GM20431 (cell line): Measurements from ENCODE around the gene PRAMEF2.
"Not testable (repeated sequence)": the region's sequence is repeated elsewhere in the genome, so short reads cannot be mapped to it uniquely, and the experiment has no call there.

Experiments used
- in situ Hi-C: fragments of 300-500 bp; cut with MseI, MboI; formaldehyde crosslinking; loops from one replicate; pipeline ENCODE4 v1.15.0; 2020; ENCODE audit warnings: low sequenced_read_pairs; ENCODE audit not compliant: unreplicated experiment

Gene PRAMEF2

DNA sequence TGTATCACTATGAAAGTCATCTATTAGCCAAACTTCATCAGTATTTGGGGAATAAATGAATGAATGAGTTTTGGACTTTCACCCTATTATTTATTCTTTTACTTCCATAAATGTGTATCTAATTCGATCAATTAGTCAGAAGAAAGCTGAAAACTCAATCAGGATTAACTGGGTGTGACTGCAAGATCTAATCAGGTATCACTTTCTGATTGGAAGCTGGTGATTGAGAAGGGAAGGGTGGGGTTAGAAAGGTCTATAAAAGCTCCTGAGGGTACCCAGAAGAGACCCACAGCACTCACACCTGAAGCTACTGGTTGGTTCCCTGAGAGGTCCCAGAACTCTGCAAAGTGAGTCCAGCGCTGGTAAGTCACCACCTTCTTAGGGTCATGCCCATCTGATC lies at the start of gene PRAMEF2:
TSS of gene PRAMEF2 (plus strand) at position 301 of the 400 bp plus-strand sequence. CDS start 1,924 bp downstream, outside the sequence.
- in situ Hi-C loops, result not testable (repeated sequence)

DNA sequence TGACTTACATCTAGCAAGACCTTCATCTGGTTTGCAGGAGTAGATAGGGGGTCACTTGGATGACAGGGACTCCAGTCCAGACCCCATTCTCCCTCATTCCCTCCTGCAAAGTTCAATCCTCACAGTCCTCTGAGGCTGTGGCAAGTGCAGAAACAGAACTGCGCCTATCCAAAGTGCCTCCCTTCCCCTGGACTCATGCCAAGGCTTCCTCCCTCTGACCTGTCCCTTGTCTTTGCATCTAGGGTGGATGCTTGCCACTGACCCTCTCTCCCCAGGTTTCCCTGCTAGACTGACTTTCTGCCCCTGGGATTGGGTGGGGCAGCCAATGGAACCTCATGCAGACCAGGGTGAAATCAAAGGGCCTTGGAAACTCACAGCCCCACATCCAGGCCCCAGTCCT lies 47.0 kb upstream of the PRAMEF2 start:
- in situ Hi-C loops, result no loop called here

- in situ Hi-C loops, result no loop called here
Observed at GRCh38 chr1:12810691-12811408, 46.0 kb upstream of the PRAMEF2 start.

DNA sequence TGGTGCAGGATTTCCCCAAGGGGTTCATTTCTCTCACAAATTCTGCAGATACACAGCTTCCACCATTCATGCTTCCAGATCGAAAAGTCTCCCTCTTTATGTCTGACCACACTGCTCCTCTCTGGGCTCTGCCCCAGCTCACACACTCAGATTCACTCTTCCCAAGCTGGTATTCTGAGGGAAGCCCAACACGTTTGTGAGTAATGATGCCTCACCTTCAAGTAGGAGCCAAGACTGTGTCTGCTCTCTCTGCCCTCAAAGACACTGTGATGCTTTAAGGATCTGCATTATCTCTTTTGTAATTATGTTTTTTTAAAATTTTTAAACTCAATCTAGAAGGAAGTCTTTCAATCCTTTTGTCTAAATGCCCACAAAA lies 45.5 kb upstream of the PRAMEF2 start:
- in situ Hi-C loops, result no loop called here

DNA sequence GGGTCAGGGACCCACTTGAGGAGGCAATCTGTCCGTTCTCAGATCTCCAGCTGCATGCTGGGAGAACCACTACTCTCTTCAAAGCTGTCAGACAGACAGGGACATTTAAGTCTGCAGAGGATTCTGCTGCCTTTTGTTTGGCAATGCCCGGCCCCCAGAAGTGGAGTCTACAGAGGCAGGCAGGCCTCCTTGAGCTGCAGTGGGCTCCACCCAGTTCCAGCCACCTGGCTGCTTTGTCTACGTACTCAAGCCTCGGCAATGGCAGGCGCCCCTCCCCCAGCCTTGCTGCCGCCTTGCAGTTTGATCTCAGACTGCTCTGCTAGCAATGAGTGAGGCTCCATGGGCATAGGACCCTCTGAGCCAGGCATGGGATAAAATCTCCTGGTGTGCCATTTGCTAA lies 37.8 kb upstream of the PRAMEF2 start:
- in situ Hi-C loops, result not testable (repeated sequence)

DNA sequence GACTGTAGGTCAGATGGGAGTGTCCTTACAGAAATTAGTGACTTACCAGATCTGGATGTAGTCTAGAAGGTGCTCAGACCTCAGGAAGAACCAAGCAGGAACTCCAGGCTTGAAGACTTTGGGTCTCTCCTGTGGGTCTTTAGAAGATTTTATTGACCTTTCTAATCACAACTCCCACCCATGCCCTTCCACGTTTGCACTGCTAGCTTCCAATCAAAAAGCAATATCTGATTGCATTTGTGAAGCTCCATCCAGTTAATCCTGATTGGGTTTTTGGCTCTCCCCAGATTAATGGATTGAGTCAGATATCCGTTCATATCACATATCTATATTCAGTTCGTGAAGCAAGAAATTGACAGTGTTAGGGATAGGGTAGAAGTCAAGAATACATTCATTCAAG lies 25.6 kb upstream of the PRAMEF2 start, which contains the start of gene PRAMEF11:
TSS of gene PRAMEF11 (minus strand) at position 101 of the 400 bp plus-strand sequence. CDS start 2,621 bp downstream, outside the sequence.
- in situ Hi-C loops, result not testable (repeated sequence)

GRCh38 chr1:12833251-12833650 lies 23.6 kb upstream of the PRAMEF2 start:
- in situ Hi-C loops, result not testable (repeated sequence)

- in situ Hi-C loops, result not testable (repeated sequence)
Observed at GRCh38 chr1:12848620-12849019, 8.3 kb upstream of the PRAMEF2 start, which contains the start of gene HNRNPCL1. TSS of gene HNRNPCL1 (minus strand) at chr1:12848720. CDS start at chr1:12848289, 431 bp downstream.

DNA sequence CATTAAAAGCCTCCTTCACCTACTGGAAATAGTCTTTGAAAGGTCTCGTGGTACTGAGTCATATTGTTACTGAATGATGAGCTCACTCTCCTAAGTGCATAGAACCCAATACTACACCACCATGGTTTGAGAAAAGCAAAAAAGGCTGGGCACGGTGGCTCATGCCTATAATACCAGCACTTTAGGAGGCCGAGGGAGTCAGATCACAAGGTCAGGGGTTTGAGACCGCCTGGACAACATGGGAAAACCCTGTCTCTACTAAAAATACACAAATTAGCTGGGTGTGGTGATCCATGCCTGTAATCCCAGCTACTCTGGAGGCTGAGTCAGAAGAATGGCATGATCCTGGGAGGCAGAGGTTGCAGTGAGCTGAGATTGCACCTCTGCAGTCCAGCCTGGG lies 5.1 kb upstream of the PRAMEF2 start:
- in situ Hi-C loops, result no loop called here

GRCh38 chr1:12863131-12863880 lies 6.4 kb downstream of the PRAMEF2 start:
- in situ Hi-C loops, result not testable (repeated sequence)

DNA sequence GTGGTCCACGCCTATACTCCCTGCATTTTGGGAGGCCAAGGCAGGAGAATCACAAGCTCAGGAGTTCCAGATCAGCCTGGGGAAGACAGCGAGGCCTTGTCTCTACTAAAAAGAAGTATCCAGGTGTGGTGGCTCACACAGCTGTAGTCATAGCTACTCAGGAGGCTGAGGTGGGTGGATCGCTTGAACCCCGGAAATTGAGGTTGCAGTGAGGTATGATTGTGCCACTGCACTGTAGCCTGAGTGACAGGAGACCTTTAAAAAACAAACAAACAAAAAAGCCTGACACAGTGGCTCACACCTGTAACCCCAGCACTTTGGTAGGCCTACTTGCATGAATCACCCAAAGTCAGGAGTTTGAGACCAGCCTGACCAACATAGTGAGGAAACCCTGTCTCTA lies 21.6 kb downstream of the PRAMEF2 start:
- in situ Hi-C loops, result not testable (repeated sequence)

- in situ Hi-C loops, result not testable (repeated sequence)
Observed at GRCh38 chr1:12886101-12886500, 29.2 kb downstream of the PRAMEF2 start, which contains the start of gene PRAMEF4. TSS of gene PRAMEF4 (minus strand) at chr1:12886201. CDS start at chr1:12883394, 2,807 bp downstream.

DNA sequence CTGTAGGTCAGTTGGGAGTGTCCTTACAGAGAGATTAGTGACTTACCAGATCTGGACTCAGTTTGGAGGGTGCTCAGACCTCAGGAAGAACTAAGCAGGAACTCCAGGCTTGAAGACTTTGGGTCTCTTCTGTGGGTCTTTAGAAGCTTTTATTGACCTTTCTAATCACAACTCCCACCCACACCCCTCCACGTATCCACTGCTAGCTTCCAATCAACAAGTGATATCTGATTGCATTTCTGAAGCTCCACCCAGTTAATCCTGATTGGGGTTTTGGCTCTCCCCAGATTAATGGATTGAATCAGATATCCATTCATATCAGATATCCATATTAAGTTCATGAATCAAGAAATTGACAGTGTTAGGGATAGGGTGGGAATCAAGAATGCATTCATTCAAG lies 41.3 kb downstream of the PRAMEF2 start, which contains the start of gene PRAMEF10:
TSS of gene PRAMEF10 (minus strand) at position 101 of the 400 bp plus-strand sequence. CDS start 2,423 bp downstream, outside the sequence.
- in situ Hi-C loops, result not testable (repeated sequence)

GRCh38 chr1:12899186-12899585 lies 42.3 kb downstream of the PRAMEF2 start:
- in situ Hi-C loops, result not testable (repeated sequence)

DNA sequence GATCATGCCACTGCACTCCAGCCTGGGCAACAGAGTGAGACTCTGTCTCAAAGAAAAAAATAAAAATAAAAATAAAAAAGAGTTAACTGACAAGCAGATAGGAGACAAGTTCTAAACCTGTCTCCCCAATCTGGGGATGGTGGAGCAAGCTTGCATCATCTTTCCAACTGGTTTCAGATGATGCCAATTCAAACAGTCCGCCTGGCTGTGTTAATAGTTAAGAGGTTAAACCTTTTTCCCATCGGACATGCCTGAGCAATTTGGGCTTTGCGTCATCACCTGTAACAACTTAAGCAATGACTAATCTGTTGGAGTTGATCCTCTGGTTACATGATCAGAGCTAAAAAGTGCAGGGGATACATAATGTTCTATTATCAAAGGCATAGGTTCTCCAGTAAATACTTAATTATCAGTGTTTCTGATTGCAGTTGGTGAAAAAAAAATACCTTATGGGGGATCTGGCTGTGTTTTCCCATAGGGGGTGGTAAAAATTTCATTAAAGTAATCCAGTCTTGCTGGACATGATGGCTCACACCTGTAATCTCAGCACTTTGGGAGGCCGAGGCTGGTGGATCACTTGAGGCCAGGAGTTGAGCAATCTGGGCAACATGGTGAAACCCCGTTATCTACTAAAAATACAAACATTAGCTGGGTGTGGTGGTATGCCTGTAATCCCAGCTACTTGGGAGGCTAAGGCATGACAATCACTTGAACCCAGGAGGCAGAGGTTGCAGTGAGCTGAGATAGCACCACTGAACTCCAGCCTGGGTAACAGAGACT lies 47.1 kb downstream of the PRAMEF2 start:
- in situ Hi-C loops, result not testable (repeated sequence)
